GM18858 (cell line): ENCODE measurements around the gene MAGI1.

Experiments used
- ATAC-seq: cut with Tn5 transposase; IDR thresholded peaks from one replicate; pipeline ENCODE4 v1.9.1; 2021; ENCODE audit not compliant: unreplicated experiment

MAGI1 gene

GRCh38 chr3:66015841-66016240 is 22.9 kb downstream of the MAGI1 start:
- ATAC-seq: no peak

- ATAC-seq: no peak
Measured at GRCh38 chr3:66014651-66015050, 24.1 kb downstream of the MAGI1 start.

- no peak for ATAC-seq
Measured at GRCh38 chr3:66014056-66014455, 24.7 kb downstream of the MAGI1 start.

GRCh38 chr3:66012711-66013110 is 26.0 kb downstream of the MAGI1 start:
- no peak for ATAC-seq

- ATAC-seq: no peak
Measured at GRCh38 chr3:66010739-66011655, 27.7 kb downstream of the MAGI1 start.

- no peak for ATAC-seq
Measured at GRCh38 chr3:66010348-66010738, 28.4 kb downstream of the MAGI1 start.

- no peak for ATAC-seq
Measured at GRCh38 chr3:66004244-66004643, 34.5 kb downstream of the MAGI1 start.

GRCh38 chr3:66001626-66002025 is 37.1 kb downstream of the MAGI1 start:
- no peak for ATAC-seq

GRCh38 chr3:66000506-66000905 is 38.2 kb downstream of the MAGI1 start:
- no peak for ATAC-seq

GRCh38 chr3:65999606-66000005 is 39.1 kb downstream of the MAGI1 start:
- ATAC-seq: no peak

GRCh38 chr3:65996589-65996988 is 42.1 kb downstream of the MAGI1 start:
- ATAC-seq: no peak

- ATAC-seq: no peak
Measured at GRCh38 chr3:65995515-65995914, 43.2 kb downstream of the MAGI1 start.

GRCh38 chr3:65995030-65995429 is 43.7 kb downstream of the MAGI1 start:
- no peak for ATAC-seq

- no peak for ATAC-seq
Measured at GRCh38 chr3:65993134-65993900, 45.4 kb downstream of the MAGI1 start.

- no peak for ATAC-seq
Measured at GRCh38 chr3:65992106-65992505, 46.6 kb downstream of the MAGI1 start.

- no peak for ATAC-seq
Measured at GRCh38 chr3:65988411-65989180, 50.1 kb downstream of the MAGI1 start.

- ATAC-seq: no peak
Measured at GRCh38 chr3:65986285-65986684, 52.4 kb downstream of the MAGI1 start.

- no peak for ATAC-seq
Measured at GRCh38 chr3:65984975-65985374, 53.7 kb downstream of the MAGI1 start.

- ATAC-seq: no peak
Measured at GRCh38 chr3:65983100-65983499, 55.6 kb downstream of the MAGI1 start.

GRCh38 chr3:65979731-65980130 is 59.0 kb downstream of the MAGI1 start:
- ATAC-seq: no peak

GRCh38 chr3:65979162-65979561 is 59.6 kb downstream of the MAGI1 start:
- no peak for ATAC-seq
